ENCODE measurements around the gene SLIT3.

The SLIT3 gene

GRCh38 chr5:169027501-169028061, 273.4 kb downstream of the SLIT3 start:
- DNase-seq (ENCODE audit: low read depth): no peak
- no peak for TF ChIP-seq POLR2A (IDR thresholded peaks at IDR 0.05; ENCODE audit: extremely low read depth, insufficient read length)
- TF ChIP-seq MAX (IDR thresholded peaks at IDR 0.05; ENCODE audit: low read depth, low read length): no peak
- TF ChIP-seq CTCF (IDR thresholded peaks at IDR 0.05; ENCODE audit: low read depth, low read length): no peak
- no peak for TF ChIP-seq MYC (IDR thresholded peaks at IDR 0.05; ENCODE audit: low read depth, low read length)
- H3K4me3 ChIP-seq (ENCODE audit: low read depth, low read length): no peak overlapping the region

GRCh38 chr5:169025491-169025890, 275.4 kb downstream of the SLIT3 start:
- DNase-seq (ENCODE audit: low read depth): no peak
- TF ChIP-seq POLR2A (IDR thresholded peaks at IDR 0.05; ENCODE audit: extremely low read depth, insufficient read length): no peak
- TF ChIP-seq CTCF (IDR thresholded peaks at IDR 0.05; ENCODE audit: low read depth, low read length): no peak
- TF ChIP-seq MAX (IDR thresholded peaks at IDR 0.05; ENCODE audit: low read depth, low read length): no peak
- TF ChIP-seq MYC (IDR thresholded peaks at IDR 0.05; ENCODE audit: low read depth, low read length): no peak
- no peak overlapping the region for H3K4me3 ChIP-seq (ENCODE audit: low read depth, low read length)

GRCh38 chr5:169024421-169024820, 276.5 kb downstream of the SLIT3 start:
- no peak for DNase-seq (ENCODE audit: low read depth)
- H3K4me3 ChIP-seq (ENCODE audit: low read depth, low read length): no peak overlapping the region
- TF ChIP-seq POLR2A (IDR thresholded peaks at IDR 0.05; ENCODE audit: extremely low read depth, insufficient read length) (no peak), MAX (IDR thresholded peaks at IDR 0.05; ENCODE audit: low read depth, low read length) (no peak), MYC (IDR thresholded peaks at IDR 0.05; ENCODE audit: low read depth, low read length) (no peak), CTCF (IDR thresholded peaks at IDR 0.05; ENCODE audit: low read depth, low read length) (no peak)

- no peak for TF ChIP-seq MYC (IDR thresholded peaks at IDR 0.05; ENCODE audit: low read depth, low read length)
- TF ChIP-seq CTCF (IDR thresholded peaks at IDR 0.05; ENCODE audit: low read depth, low read length): no peak
- no peak for TF ChIP-seq MAX (IDR thresholded peaks at IDR 0.05; ENCODE audit: low read depth, low read length)
- TF ChIP-seq POLR2A (IDR thresholded peaks at IDR 0.05; ENCODE audit: extremely low read depth, insufficient read length): no peak
- DNase-seq (ENCODE audit: low read depth): no peak
- H3K4me3 ChIP-seq (ENCODE audit: low read depth, low read length): no peak overlapping the region
Measured at GRCh38 chr5:169022718-169023117, 278.2 kb downstream of the SLIT3 start.

GRCh38 chr5:169020102-169020501, 280.8 kb downstream of the SLIT3 start:
- peak; percentile 7 for DNase-seq (ENCODE audit: low read depth)
- TF ChIP-seq MYC (IDR thresholded peaks at IDR 0.05; ENCODE audit: low read depth, low read length) (no peak), CTCF (IDR thresholded peaks at IDR 0.05; ENCODE audit: low read depth, low read length) (no peak), POLR2A (IDR thresholded peaks at IDR 0.05; ENCODE audit: extremely low read depth, insufficient read length) (no peak), MAX (IDR thresholded peaks at IDR 0.05; ENCODE audit: low read depth, low read length) (no peak)
- H3K4me3 ChIP-seq (ENCODE audit: low read depth, low read length): no peak overlapping the region

Data from NB4 (cell line).